ENCODE results near the gene MT1E.
"Not testable (repeated sequence)": the region's sequence is repeated elsewhere in the genome, so short reads cannot be mapped to it uniquely, and the experiment has no call there.

MT1E gene

GRCh38 chr16:56647641-56648431 lies 22.3 kb downstream of the MT1E start:
- no peak for DNase-seq

- DNase-seq, result no peak
Measured at GRCh38 chr16:56649271-56649670, 23.7 kb downstream of the MT1E start.

- no peak for DNase-seq
Measured at GRCh38 chr16:56649820-56650219, 24.2 kb downstream of the MT1E start.

GRCh38 chr16:56651586-56651985 lies 26.0 kb downstream of the MT1E start, which contains the start of gene MT1B:
TSS of gene MT1B (plus strand) at chr16:56651886. CDS start at chr16:56651954, 68 bp downstream.
- no peak for DNase-seq

GRCh38 chr16:56652600-56652999 lies 27.0 kb downstream of the MT1E start:
- no peak for DNase-seq

- DNase-seq, result no peak
Measured at GRCh38 chr16:56653218-56653617, 27.6 kb downstream of the MT1E start.

GRCh38 chr16:56657555-56658326 lies 32.2 kb downstream of the MT1E start, which contains the start of gene MT1F:
TSS of gene MT1F (plus strand) at chr16:56657959. CDS start at chr16:56658059, 100 bp downstream.
- DNase-seq, result peak; percentile 92

- DNase-seq, result no peak
Measured at GRCh38 chr16:56658327-56658875, 32.8 kb downstream of the MT1E start.

- peak; percentile 79 for DNase-seq
Measured at GRCh38 chr16:56662357-56663354, 37.1 kb downstream of the MT1E start.

- no peak for DNase-seq
Measured at GRCh38 chr16:56664506-56664905, 38.9 kb downstream of the MT1E start.

GRCh38 chr16:56665286-56666261 lies 40.0 kb downstream of the MT1E start:
- not testable (repeated sequence) for DNase-seq

GRCh38 chr16:56667581-56668571 lies 42.3 kb downstream of the MT1E start, which contains the start of gene MT1G:
TSS of gene MT1G (minus strand) at chr16:56668065. CDS start at chr16:56667993, 72 bp downstream.
- peak; percentile 70 for DNase-seq

GRCh38 chr16:56669005-56669839 lies 43.6 kb downstream of the MT1E start, which contains the start of gene MT1H:
TSS of gene MT1H (plus strand) at chr16:56669814. CDS start at chr16:56669885, 71 bp downstream.
- DNase-seq, result no peak

GRCh38 chr16:56669840-56670619 lies 44.4 kb downstream of the MT1E start:
- no peak for DNase-seq

GRCh38 chr16:56670620-56670934 lies 45.0 kb downstream of the MT1E start:
- no peak for DNase-seq

GRCh38 chr16:56671691-56672090 lies 46.1 kb downstream of the MT1E start:
- not testable (repeated sequence) for DNase-seq

GRCh38 chr16:56672171-56672570 lies 46.6 kb downstream of the MT1E start:
- not testable (repeated sequence) for DNase-seq

Data from activated CD8-positive, alpha-beta memory T cell treated with anti-CD3 and anti-CD28 coated beads for 24 hours (primary cell).